Esophagus squamous epithelium (tissue), 5 donors: Measurements from ENCODE around the gene SLC17A1. TPM values are rescaled to one million over a fixed set of nuclear protein-coding genes. Genes with fewer than 3 reads are reported as not detected.
"Not testable (repeated sequence)": the region's sequence is repeated elsewhere in the genome, so short reads cannot be mapped to it uniquely, and the experiment has no call there.

Experiments used
- DNase-seq: peaks from one replicate; lab custom pipeline; 2025; lab: John Stamatoyannopoulos, UW
- H3K27ac ChIP-seq, 4 donors: fragments of 200-600 bp; sonication (generic); one replicate each; pipeline ENCODE4 v1.5.1; 2016 to 2019; ENCODE audit warnings: mild to moderate bottlenecking in 1 of 4
- H3K27me3 ChIP-seq, 4 donors: fragments of 200-600 bp; sonication (generic); 1 replicate in 3 of 4; 2 replicates in 1 of 4; pipeline versions ENCODE4 v1.5.1 to v1.6.0; 2017 to 2021; ENCODE audit warnings: antibody characterized with exemption in 1 of 4
- H3K36me3 ChIP-seq, 3 donors: fragments of 200-600 bp; sonication (generic); one replicate each; pipeline ENCODE4 v1.5.1; 2016 to 2019
- H3K4me1 ChIP-seq, 3 donors: fragments of 200-600 bp; sonication (generic); one replicate each; pipeline ENCODE4 v1.5.1; 2017 to 2019
- H3K4me3 ChIP-seq, 4 donors: fragments of 200-600 bp; sonication (generic); 1 replicate in 3 of 4; 2 replicates in 1 of 4; pipeline ENCODE4 v1.5.1; 2016 to 2019; ENCODE audit warnings: mild to moderate bottlenecking in 2 of 4, moderate library complexity in 1 of 4
- H3K9me3 ChIP-seq, 3 donors: fragments of 200-600 bp; sonication (generic); one replicate each; pipeline ENCODE4 v1.5.1; 2016 to 2019
- CTCF ChIP-seq, 6 experiments: fragments of 450-650 bp in 4 of 6; fragments of 200-600 bp in 2 of 6; sonication (generic) in 2 of 6; IDR thresholded peaks; one replicate each; pipeline ENCODE4 v1.5.1; 2016 to 2019; ENCODE audit warnings: antibody characterized with exemption in 6 of 6, mild to moderate bottlenecking in 4 of 6, moderate library complexity in 4 of 6
- POLR2A ChIP-seq, 4 donors: fragments of 450-650 bp; IDR thresholded peaks; one replicate each; pipeline ENCODE4 v1.6.1; 2017; ENCODE audit warnings: antibody characterized with exemption in 4 of 4, mild to moderate bottlenecking in 4 of 4, moderate library complexity in 3 of 4
- WGBS, 2 donors: methylation state at CpG; one replicate each; pipeline ENCODE4 v1.1.5; 2018; 5-methylcytosine and 5-hydroxymethylcytosine counted together
- intact Hi-C: fragments of 100-400 bp; cut with DNase I; formaldehyde crosslinking; loops from one replicate; pipeline ENCODE4 v1.15.0; 2022
- total RNA-seq, 4 donors: library from RNA; depleted of rRNA; stranded (reverse); fragments of >200 nt; gene quantifications; one replicate each; pipeline ENCODE4 v1.1.0, GENCODE V29; 2016
- donor health status: DM: yes; HTN: yes; CAD: no.

SLC17A1 gene
- total RNA-seq, 4 donors from 2014 or later = not detected

- intact Hi-C loops = no loop called here
- no peaks in the 10 kb centered on the region for H3K9me3 ChIP-seq
- WGBS, 2 donors = 93 to 96% methylated on average over 1 of the region's 1 CpG
- TF ChIP-seq POLR2A (IDR thresholded peaks at IDR 0.05) (no peak), CTCF (IDR thresholded peaks at IDR 0.05) (no peak)
- no peak for DNase-seq
- peaks cover 0 to 10% (median 0%) of the 10 kb centered on the region in 4 donors for H3K27me3 ChIP-seq
- H3K36me3 ChIP-seq = no peaks in the 10 kb centered on the region
- H3K4me3 ChIP-seq = no peak overlapping the region
- H3K27ac ChIP-seq = no peak overlapping the region
- H3K4me1 ChIP-seq = no peaks in the 10 kb centered on the region
Observed at GRCh38 chr6:25755483-25755882, 76.4 kb downstream of the SLC17A1 start.

GRCh38 chr6:25754535-25754934, 77.3 kb downstream of the SLC17A1 start, which contains the start of gene SLC17A4:
Gene SLC17A4 (plus strand): TSS chr6:25754742. CDS start chr6:25761963, 7,221 bp downstream.
- TF ChIP-seq POLR2A (IDR thresholded peaks at IDR 0.05) (no peak), CTCF (IDR thresholded peaks at IDR 0.05) (no peak)
- Histone ChIP-seq H3K4me3 (no peak within 1 kb of the TSS), H3K9me3 (no peaks in the 10 kb centered on the region), H3K27ac (no peak within 1 kb of the TSS), H3K27me3 (peaks cover 0 to 10% (median 0%) of the 10 kb centered on the region in 4 donors), H3K36me3 (no peaks in the 10 kb centered on the region), H3K4me1 (no peaks in the 10 kb centered on the region)
- DNase-seq = no peak
- intact Hi-C loops = no loop called here

- no peak overlapping the region for H3K27ac ChIP-seq
- no peaks in the 10 kb centered on the region for H3K36me3 ChIP-seq
- no peaks in the 10 kb centered on the region for H3K9me3 ChIP-seq
- no peaks in the 10 kb centered on the region for H3K4me1 ChIP-seq
- no peak for DNase-seq
- H3K27me3 ChIP-seq = peaks cover 0 to 7% (median 0%) of the 10 kb centered on the region in 4 donors
- no peak for TF ChIP-seq POLR2A (IDR thresholded peaks at IDR 0.05)
- TF ChIP-seq CTCF (IDR thresholded peaks at IDR 0.05) = no peak
- no peak overlapping the region for H3K4me3 ChIP-seq
- intact Hi-C loops = no loop called here
Observed at GRCh38 chr6:25753079-25753478, 78.8 kb downstream of the SLC17A1 start.

- TF ChIP-seq CTCF (IDR thresholded peaks at IDR 0.05) (no peak), POLR2A (IDR thresholded peaks at IDR 0.05) (no peak)
- Histone ChIP-seq H3K27ac (no peak overlapping the region), H3K4me3 (no peak overlapping the region), H3K36me3 (no peaks in the 10 kb centered on the region), H3K9me3 (no peaks in the 10 kb centered on the region), H3K27me3 (no peaks in the 10 kb centered on the region), H3K4me1 (no peaks in the 10 kb centered on the region)
- WGBS, 2 donors = 54 to 56% methylated on average over 2 to 3 of the region's 3 CpGs
- DNase-seq = no peak
- intact Hi-C loops = no loop called here
Observed at GRCh38 chr6:25750906-25751305, 80.9 kb downstream of the SLC17A1 start.

- TF ChIP-seq POLR2A (IDR thresholded peaks at IDR 0.05) = no peak
- TF ChIP-seq CTCF (IDR thresholded peaks at IDR 0.05) = no peak
- 44 to 89% methylated on average over 2 of the region's 2 CpGs for WGBS, 2 donors
- H3K4me3 ChIP-seq = no peak overlapping the region
- no peaks in the 10 kb centered on the region for H3K36me3 ChIP-seq
- H3K4me1 ChIP-seq = no peaks in the 10 kb centered on the region
- DNase-seq = no peak
- intact Hi-C loops = no loop called here
- H3K27me3 ChIP-seq = no peaks in the 10 kb centered on the region
- H3K9me3 ChIP-seq = no peaks in the 10 kb centered on the region
- H3K27ac ChIP-seq = no peak overlapping the region
Observed at GRCh38 chr6:25749837-25750236, 82.0 kb downstream of the SLC17A1 start.

- H3K4me3 ChIP-seq, H3K27ac ChIP-seq, H3K36me3 ChIP-seq, H3K27me3 ChIP-seq, H3K4me1 ChIP-seq, DNase-seq, intact Hi-C loops, H3K9me3 ChIP-seq: not testable (repeated sequence)
- WGBS, 2 donors = 48 to 58% methylated on average over 17 of the region's 17 CpGs
Observed at GRCh38 chr6:25748601-25749517, 83.0 kb downstream of the SLC17A1 start.
